ENCODE data around the gene DNAJB13. TPM values are rescaled to one million over a fixed set of nuclear protein-coding genes. Genes with fewer than 3 reads are reported as not detected.

DNAJB13 gene
- total and polyA plus RNA-seq, 2 of the 13 experiments (the other 11 are each of a cell fraction or from before 2014, with no cell fraction given): 2.3 TPM; not detected in 1

DNA sequence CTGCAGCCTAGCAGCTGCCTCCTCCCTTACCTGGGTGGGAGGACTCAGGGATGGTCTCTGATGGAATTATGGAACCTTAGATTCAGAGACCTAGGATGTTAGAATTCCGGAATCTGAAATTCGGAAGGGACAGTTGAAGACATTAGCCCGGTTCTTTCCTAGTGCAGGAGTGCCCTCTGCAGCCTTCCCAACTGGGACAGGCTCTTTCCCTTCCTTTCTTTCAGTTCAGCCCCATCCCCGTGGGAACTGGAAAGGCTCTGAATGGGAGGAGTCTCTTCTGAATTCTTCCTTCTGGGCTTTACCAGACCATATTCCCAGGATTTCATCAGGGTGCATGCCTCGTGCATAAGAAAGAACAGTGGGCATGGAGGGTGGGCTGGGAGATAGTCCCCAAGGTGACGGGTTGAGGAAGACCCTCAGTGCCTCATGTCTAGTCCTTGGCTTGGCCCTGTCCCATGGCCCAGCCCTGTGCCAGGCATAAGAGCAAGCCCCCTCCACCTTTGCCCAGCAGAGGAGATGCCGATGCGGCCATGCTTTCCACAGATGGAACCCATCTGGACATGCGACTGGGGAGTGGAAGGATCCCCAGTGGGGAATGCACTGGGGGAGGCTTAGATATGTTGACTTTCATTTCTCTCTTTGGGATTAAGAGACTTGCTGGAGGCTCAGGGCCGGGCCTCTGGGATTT is 14.4 kb downstream of the DNAJB13 start:
- intact Hi-C loops (cut with micrococcal nuclease; ENCODE audit: unreplicated experiment): loop anchor here (1.0 to 2.0 kb wide), 2 partner anchors 173 to 356 kb away; no protein-coding TSS in a partner anchor
- no peaks in the 10 kb centered on the region for H3K27me3 ChIP-seq (ENCODE audit: control insufficient read depth in 1 of 2, insufficient read depth in 2 of 2, low read length in 2 of 2)
- FAIRE-seq: no peak

DNA sequence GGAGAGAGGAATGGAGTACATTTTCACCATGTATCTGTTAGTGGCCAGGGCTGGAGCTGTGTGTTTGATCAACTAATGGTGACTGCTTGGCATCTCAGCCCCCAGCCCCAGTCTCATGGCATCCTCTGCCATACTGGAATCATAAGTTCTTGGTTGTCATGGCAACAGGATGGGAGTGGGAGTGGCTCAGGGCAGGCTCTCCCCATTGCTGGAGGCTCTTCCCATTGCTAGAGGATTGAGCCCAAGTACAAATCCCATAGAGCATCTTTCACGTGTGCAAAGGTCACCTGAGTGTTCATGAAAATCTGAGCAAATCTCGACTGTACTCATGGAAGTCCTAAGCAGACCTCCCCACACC is 14.9 kb downstream of the DNAJB13 start:
- POLR2A ChIA-PET: no interaction called here
- no peak overlapping the region for H3K9ac ChIP-seq (ENCODE audit: insufficient read depth, low read depth, low read length)

More for the DNA sequence above, 14.4 kb downstream of the DNAJB13 start:
- no peak overlapping the region for H3K4me3 ChIP-seq (replicated peaks in 1 of 3; ENCODE audit: insufficient read depth in 1 of 3, low read depth in 2 of 3, low read length in 3 of 3)
- POLR2A ChIA-PET: no interaction called here
- no TSS peak for BruUV-seq (replicated peaks)
- H3K27ac ChIP-seq (ENCODE audit: extremely low read length, insufficient read depth, low read length): no peak overlapping the region
- H3K79me2 ChIP-seq (ENCODE audit: insufficient read depth, low read length): no peaks in the 10 kb centered on the region
- CTCF ChIA-PET (ENCODE audit: low intra/inter-chr PET ratio, low total read pairs): interaction anchor here (1.3 kb wide), 1 partner anchor 125 kb away, joined by 3 read pairs; no protein-coding TSS in a partner anchor
- ATAC-seq (no peak), DNase-seq (ENCODE audit: low spot score) (no peak)
- H3K36me3 ChIP-seq (replicated peaks in 1 of 2; ENCODE audit: control insufficient read depth in 1 of 2, insufficient read depth in 2 of 2, low read length in 2 of 2): no peaks in the 10 kb centered on the region
- H2AFZ ChIP-seq (ENCODE audit: low read length): no peak overlapping the region
- H3K4me1 ChIP-seq (ENCODE audit: insufficient read depth, low read length): peaks cover 20% of the 10 kb centered on the region
- H4K20me1 ChIP-seq (ENCODE audit: insufficient read depth, low read length): no peaks in the 10 kb centered on the region
- no peaks in the 10 kb centered on the region for H3K9me3 ChIP-seq (ENCODE audit: low read length)
- 74% methylated on average over 10 of the region's 10 CpGs for WGBS (ENCODE audit: low lambda C conversion rate)
- no peak overlapping the region for H3K4me2 ChIP-seq (ENCODE audit: low read depth, low read length)
- TF ChIP-seq PHF5A (CRISPR knock-in tag; IDR thresholded peaks at IDR 0.05; ENCODE audit: low read depth, unreplicated experiment) (no peak), ZNF263 (CRISPR knock-in tag; IDR thresholded peaks at IDR 0.05) (0 out of 2 replicates have a peak, but pooled peaks have one; percentile 29)
- in situ Hi-C loops (cut with HindIII; ENCODE audit: extremely low pct_ligation_motif_present, low pct_unique_long_range_greater_than_20kb): loop anchor here (10.0 to 25.0 kb wide), 2 partner anchors 130 to 197 kb away; partner anchors contain the start of genes C2CD3 and PPME1
- H3K9ac ChIP-seq (ENCODE audit: insufficient read depth, low read depth, low read length): no peak overlapping the region

More for the DNA sequence above, 14.9 kb downstream of the DNAJB13 start:
- no CpG with 5 or more reads among the region's 2 CpGs for WGBS (ENCODE audit: low lambda C conversion rate)
- Histone ChIP-seq H3K27me3 (ENCODE audit: control insufficient read depth in 1 of 2, insufficient read depth in 2 of 2, low read length in 2 of 2) (no peaks in the 10 kb centered on the region), H3K4me1 (ENCODE audit: insufficient read depth, low read length) (peaks cover 23% of the 10 kb centered on the region), H3K36me3 (replicated peaks in 1 of 2; ENCODE audit: control insufficient read depth in 1 of 2, insufficient read depth in 2 of 2, low read length in 2 of 2) (no peaks in the 10 kb centered on the region), H3K4me2 (ENCODE audit: low read depth, low read length) (no peak overlapping the region), H3K4me3 (replicated peaks in 1 of 3; ENCODE audit: insufficient read depth in 1 of 3, low read depth in 2 of 3, low read length in 3 of 3) (no peak overlapping the region), H3K79me2 (ENCODE audit: insufficient read depth, low read length) (no peaks in the 10 kb centered on the region), H3K9me3 (ENCODE audit: low read length) (no peaks in the 10 kb centered on the region), H2AFZ (ENCODE audit: low read length) (no peak overlapping the region), H4K20me1 (ENCODE audit: insufficient read depth, low read length) (no peaks in the 10 kb centered on the region), H3K27ac (ENCODE audit: extremely low read length, insufficient read depth, low read length) (no peak overlapping the region)
- TF ChIP-seq, protein P1, sequence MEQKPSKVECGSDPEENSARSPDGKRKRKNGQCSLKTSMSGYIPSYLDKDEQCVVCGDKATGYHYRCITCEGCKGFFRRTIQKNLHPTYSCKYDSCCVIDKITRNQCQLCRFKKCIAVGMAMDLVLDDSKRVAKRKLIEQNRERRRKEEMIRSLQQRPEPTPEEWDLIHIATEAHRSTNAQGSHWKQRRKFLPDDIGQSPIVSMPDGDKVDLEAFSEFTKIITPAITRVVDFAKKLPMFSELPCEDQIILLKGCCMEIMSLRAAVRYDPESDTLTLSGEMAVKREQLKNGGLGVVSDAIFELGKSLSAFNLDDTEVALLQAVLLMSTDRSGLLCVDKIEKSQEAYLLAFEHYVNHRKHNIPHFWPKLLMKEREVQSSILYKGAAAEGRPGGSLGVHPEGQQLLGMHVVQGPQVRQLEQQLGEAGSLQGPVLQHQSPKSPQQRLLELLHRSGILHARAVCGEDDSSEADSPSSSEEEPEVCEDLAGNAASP (CRISPR knock-in tag; IDR thresholded peaks at IDR 0.05; ENCODE audit: borderline replicate concordance): no peak
- TF ChIP-seq RFX1 (IDR thresholded peaks at IDR 0.05): peak; percentile 54; the same call in 1 of the 2 replicates
- DNase-seq (ENCODE audit: low spot score): no peak
- no peak for FAIRE-seq
- intact Hi-C loops (cut with micrococcal nuclease; ENCODE audit: unreplicated experiment) (loop anchor here (1.0 to 2.0 kb wide), 2 partner anchors 173 to 355 kb away; no protein-coding TSS in a partner anchor), in situ Hi-C loops (cut with HindIII; ENCODE audit: extremely low pct_ligation_motif_present, low pct_unique_long_range_greater_than_20kb) (loop anchor here (10.0 to 25.0 kb wide), 2 partner anchors 129 to 197 kb away; partner anchors contain the start of genes C2CD3 and PPME1)
- CTCF ChIA-PET (ENCODE audit: low intra/inter-chr PET ratio, low total read pairs): interaction anchor here (1.3 kb wide), 1 partner anchor 124 kb away, joined by 3 read pairs; no protein-coding TSS in a partner anchor
- BruUV-seq (replicated peaks): no TSS peak
- no peak for ATAC-seq

Data from HepG2 (cell line).